SK-N-MC (cell line): ENCODE measurements around the gene INSL6.

ENCODE experiments used
- DNase-seq: peaks from one replicate; pipeline ENCODE4 v3.0.0-alpha.2; 2011; ENCODE audit warnings: low read depth, low spot score
- H3K27ac ChIP-seq: fragments of 200-600 bp; sonication (generic); 2 replicates; pipeline ENCODE4 v1.5.1; 2016; ENCODE audit warnings: mixed run types
- H3K36me3 ChIP-seq: fragments of 200-600 bp; sonication (generic); 2 replicates; pipeline ENCODE4 v1.6.1; 2017; ENCODE audit warnings: antibody characterized with exemption, low read length, mixed read lengths; ENCODE audit not compliant: insufficient read depth
- H3K4me3 ChIP-seq: fragments of 200-600 bp; sonication (generic); 2 replicates; pipeline ENCODE4 v1.5.1; 2016
- H3K9ac ChIP-seq: fragments of 200-600 bp; sonication (generic); 2 replicates; pipeline ENCODE4 v1.8.0; 2017; ENCODE audit warnings: mixed run types, mixed read lengths; ENCODE audit not compliant: insufficient read length
- H3K9me3 ChIP-seq: fragments of 200-600 bp; sonication (generic); 2 replicates; pipeline ENCODE4 v1.6.1; 2017; ENCODE audit warnings: low read depth, mild to moderate bottlenecking, antibody characterized with exemption, low read length, moderate library complexity, mixed read lengths
- EZH2 ChIP-seq: fragments of 200-600 bp; sonication (generic); IDR thresholded peaks from one replicate; pipeline ENCODE4 v1.6.1; 2017; ENCODE audit warnings: antibody characterized with exemption
- FOXP2 ChIP-seq: optimal IDR thresholded peaks from 2 replicates; pipeline ENCODE3; 2011; ENCODE audit warnings: mild to moderate bottlenecking, moderate library complexity; ENCODE audit not compliant: insufficient read depth; ENCODE audit errors: extremely low read length, control extremely low read depth
- POLR2AphosphoS5 ChIP-seq: IDR thresholded peaks from 2 replicates; pipeline ENCODE4 v1.6.1; 2012; ENCODE audit warnings: mild to moderate bottlenecking, low read depth, low read length, borderline replicate concordance

The INSL6 gene, protein sequence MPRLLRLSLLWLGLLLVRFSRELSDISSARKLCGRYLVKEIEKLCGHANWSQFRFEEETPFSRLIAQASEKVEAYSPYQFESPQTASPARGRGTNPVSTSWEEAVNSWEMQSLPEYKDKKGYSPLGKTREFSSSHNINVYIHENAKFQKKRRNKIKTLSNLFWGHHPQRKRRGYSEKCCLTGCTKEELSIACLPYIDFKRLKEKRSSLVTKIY

DNA sequence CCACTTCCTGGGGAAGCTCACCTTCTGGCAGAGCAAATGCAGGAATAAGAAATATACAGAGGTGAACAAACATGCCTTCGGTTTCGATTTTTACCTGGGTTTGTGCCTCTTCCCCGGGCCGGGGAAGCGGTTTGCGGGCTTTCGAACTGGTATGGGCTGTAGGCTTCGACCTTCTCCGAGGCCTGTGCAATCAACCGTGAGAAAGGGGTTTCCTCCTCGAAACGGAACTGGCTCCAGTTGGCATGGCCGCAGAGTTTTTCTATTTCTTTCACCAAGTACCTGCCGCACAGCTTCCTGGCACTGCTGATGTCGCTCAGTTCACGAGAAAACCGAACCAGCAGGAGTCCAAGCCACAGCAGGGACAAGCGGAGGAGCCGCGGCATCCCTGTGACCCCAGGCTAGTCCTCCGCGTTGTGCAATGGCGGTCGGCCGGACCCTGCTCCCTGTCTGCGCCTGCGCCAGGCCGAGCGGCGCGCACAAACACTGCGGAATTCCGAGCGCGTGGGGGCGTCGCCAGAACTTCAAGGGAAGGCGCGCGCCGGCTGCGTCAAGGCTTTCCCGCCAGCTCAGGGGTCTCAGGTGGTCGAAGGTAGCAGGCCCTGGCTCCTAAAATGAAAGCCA, at the start of gene INSL6:
INSL6 (minus strand) TSS at position 420 of the 621 bp plus-strand sequence; CDS start at position 383, 37 bp downstream.
- TF ChIP-seq EZH2 (no peak), POLR2AphosphoS5 (no peak), FOXP2 (no peak)
- no peak for DNase-seq
- no peaks in the 10 kb centered on the region for H3K9me3 ChIP-seq
- no peak within 1 kb of the TSS for H3K27ac ChIP-seq
- no peak within 1 kb of the TSS for H3K4me3 ChIP-seq
- H3K9ac ChIP-seq, result no peak within 1 kb of the TSS
- no peaks in the 10 kb centered on the region for H3K36me3 ChIP-seq

DNA sequence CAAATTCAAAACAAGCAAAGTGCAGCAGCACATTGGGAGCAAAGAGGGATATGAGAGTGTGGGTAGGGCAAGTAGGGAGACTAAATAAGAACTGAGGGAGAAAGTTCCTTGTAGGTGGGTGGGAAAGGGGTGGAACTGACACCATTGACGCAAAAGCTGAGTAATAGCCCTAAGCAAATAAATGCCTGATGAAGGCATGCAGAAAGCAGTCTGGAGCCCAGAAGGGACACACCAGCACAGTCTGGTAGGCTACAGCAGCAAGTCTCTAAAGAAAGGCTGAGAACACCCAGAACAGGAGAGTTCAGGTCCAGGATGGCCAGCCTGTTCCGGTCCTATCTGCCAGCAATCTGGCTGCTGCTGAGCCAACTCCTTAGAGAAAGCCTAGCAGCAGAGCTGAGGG, 45.8 kb upstream of the INSL6 start, which contains the start of gene INSL4:
INSL4 (plus strand) TSS at position 208 of the 400 bp plus-strand sequence; CDS start at position 313, 105 bp downstream.
- Histone ChIP-seq H3K36me3 (no peaks in the 10 kb centered on the region), H3K9ac (no peak within 1 kb of the TSS), H3K9me3 (no peaks in the 10 kb centered on the region), H3K4me3 (no peak within 1 kb of the TSS), H3K27ac (no peak within 1 kb of the TSS)
- no peak for TF ChIP-seq POLR2AphosphoS5
- TF ChIP-seq FOXP2, result no peak
- no peak for TF ChIP-seq EZH2
- no peak for DNase-seq

DNA sequence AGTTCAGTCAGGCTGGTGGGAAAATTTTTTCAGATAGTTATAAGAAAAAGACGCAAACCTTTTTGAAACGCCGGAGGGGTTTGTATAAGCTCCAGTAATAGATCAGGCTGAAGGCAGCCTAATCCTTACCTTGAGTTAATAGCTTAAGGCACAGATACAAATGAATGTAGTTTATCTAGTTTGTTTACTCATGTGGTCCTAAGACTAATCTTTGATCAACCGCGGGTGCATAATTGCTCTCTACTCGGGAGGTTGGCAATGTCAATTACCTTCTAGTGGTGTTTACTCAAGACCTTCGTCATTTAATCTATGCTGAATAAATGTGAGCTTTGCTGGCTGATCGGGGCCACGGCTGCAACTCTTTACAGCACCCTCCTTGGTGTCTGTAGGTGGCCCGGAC, 45.1 kb upstream of the INSL6 start:
- no peak overlapping the region for H3K4me3 ChIP-seq
- TF ChIP-seq POLR2AphosphoS5 (no peak), FOXP2 (no peak), EZH2 (no peak)
- H3K9ac ChIP-seq, result no peak overlapping the region
- DNase-seq, result no peak
- H3K9me3 ChIP-seq, result no peaks in the 10 kb centered on the region
- H3K36me3 ChIP-seq, result no peaks in the 10 kb centered on the region
- H3K27ac ChIP-seq, result no peak overlapping the region

DNA sequence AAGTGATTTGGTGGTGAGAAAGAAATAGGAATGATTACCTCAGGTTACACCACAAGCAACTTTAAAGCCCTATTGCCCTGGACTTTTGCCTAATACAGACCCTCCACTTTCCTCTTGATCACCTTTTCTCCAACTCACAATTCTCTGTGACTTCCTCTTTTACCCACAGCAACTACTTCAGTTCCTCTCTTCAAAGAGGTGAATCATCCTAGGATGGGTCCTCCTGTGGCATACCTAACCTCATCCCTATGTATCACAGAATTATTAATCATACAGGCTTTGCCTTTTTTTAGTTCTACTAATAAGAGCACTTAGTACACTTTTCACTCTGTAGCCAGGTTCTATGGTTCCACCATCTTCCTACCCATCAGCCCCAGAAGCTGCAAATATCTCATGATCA, 19.6 kb upstream of the INSL6 start:
- Histone ChIP-seq H3K4me3 (no peak overlapping the region), H3K27ac (no peak overlapping the region), H3K36me3 (no peaks in the 10 kb centered on the region), H3K9me3 (no peaks in the 10 kb centered on the region), H3K9ac (no peak overlapping the region)
- no peak for DNase-seq
- TF ChIP-seq EZH2, result no peak
- no peak for TF ChIP-seq POLR2AphosphoS5

DNA sequence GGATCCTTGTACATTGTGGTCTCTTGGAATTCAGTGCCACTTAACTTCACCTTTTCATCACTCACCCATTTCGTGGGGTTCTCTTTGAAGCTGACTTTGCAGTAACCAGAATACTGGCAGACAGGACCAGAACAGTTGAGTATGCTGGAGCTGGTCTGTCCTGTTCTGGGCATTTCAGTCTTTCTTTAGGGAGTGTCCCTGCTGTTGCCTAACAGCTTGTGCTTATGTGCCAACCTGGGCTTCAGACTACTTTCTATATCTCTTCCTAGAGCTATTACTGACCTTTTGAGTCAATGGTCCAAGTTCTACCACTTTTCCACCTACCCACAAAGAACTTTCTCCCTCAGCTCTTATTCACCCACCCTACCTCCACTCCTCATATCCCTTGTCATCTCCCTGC, 10.0 kb upstream of the INSL6 start:
- Histone ChIP-seq H3K4me3 (no peak overlapping the region), H3K36me3 (no peaks in the 10 kb centered on the region), H3K9me3 (no peaks in the 10 kb centered on the region), H3K9ac (no peak overlapping the region), H3K27ac (no peak overlapping the region)
- DNase-seq, result no peak
- TF ChIP-seq POLR2AphosphoS5 (no peak), EZH2 (no peak)

DNA sequence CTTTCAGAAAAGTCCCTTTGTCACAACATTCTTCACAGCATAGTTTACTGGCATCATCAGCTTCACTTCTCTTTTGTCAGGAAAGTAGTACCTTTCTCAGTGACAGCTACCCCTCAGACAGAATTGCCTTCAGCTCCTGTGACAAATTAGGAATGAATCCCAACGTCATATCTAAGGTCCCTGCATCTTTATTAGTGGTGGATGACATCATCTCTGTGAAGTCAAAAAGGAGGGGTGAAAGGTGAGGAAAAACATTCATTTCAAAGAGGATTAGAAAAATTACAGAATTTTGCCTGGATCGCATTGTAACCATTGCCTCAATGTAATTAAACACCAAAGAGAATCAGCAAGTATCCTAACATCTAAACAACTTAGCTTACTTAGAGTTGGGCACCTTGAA, 7.9 kb upstream of the INSL6 start:
- Histone ChIP-seq H3K27ac (no peak overlapping the region), H3K9ac (no peak overlapping the region), H3K9me3 (no peaks in the 10 kb centered on the region), H3K36me3 (no peaks in the 10 kb centered on the region), H3K4me3 (no peak overlapping the region)
- DNase-seq, result no peak
- TF ChIP-seq POLR2AphosphoS5, result no peak

DNA sequence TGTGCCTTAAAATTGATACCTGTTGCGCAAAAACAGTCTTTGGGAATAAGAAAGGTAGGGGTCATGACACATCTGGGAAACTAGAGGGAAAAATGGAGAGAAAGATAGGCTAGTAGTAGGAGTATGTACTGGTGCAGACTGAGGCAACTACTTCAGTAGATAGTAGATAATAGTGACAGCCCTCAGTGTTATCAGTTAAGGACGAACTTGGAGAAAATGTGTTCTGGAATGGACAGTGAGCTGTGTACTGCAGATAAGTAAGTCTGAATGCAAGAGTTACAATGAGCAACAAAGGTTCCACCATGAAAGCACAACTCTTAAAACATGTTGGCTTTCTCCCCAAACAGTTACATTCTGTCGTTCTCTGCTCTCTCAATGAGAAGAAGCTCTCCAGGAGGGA, 6.5 kb upstream of the INSL6 start:
- H3K36me3 ChIP-seq, result no peaks in the 10 kb centered on the region
- DNase-seq, result no peak
- H3K9ac ChIP-seq, result no peak overlapping the region
- TF ChIP-seq FOXP2 (no peak), POLR2AphosphoS5 (no peak), EZH2 (no peak)
- no peak overlapping the region for H3K27ac ChIP-seq
- H3K9me3 ChIP-seq, result no peaks in the 10 kb centered on the region
- H3K4me3 ChIP-seq, result no peak overlapping the region

DNA sequence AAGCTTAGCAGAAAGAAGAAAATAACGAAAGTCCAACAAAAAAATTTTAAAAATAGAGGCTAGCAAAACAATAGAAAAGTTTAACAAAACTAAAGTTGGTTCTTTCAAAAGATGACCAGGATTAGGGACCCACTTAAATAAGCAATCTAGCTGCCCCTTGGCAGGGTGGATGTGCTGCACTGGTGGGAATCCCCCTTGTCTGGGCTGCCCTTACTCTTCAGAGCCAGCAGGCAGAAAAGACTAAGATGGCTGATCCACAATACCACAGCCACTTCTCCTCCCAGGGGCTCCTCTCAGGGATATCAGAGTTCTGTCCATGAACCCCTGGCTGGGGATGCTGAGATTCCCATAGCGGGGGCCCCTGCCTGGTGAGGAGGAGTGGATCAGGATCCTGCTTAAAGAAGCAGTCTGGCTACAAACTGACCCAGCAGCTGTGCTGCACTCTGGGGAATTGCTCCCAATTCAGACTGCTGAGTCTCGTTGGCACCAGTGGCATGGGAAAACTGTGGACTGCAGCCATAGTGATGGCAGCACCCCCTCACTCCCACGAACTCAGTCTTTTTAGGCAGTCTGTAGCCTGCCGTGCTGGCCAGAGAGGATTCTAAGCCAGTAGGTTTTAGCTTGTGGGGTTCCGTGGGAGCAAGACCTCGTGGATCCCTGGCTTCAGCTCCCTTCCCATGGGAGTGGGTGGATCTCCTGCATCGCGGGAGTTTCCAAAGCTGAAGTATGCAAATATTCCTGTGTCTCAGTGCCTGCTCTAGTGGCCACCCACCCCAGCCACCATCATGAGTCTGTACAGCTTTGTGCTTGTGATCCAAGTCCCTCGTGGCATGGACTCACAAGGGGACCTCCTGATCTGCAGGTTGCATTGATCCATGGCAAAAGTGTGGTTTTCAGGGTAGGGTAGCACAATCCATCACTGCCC, 2.9 kb upstream of the INSL6 start:
- TF ChIP-seq EZH2 (no peak), FOXP2 (no peak), POLR2AphosphoS5 (no peak)
- no peak overlapping the region for H3K4me3 ChIP-seq

More for the DNA sequence above, 2.9 kb upstream of the INSL6 start:
- H3K9ac ChIP-seq, result no peak overlapping the region
- no peaks in the 10 kb centered on the region for H3K9me3 ChIP-seq
- no peak for DNase-seq
- no peak overlapping the region for H3K27ac ChIP-seq
- no peaks in the 10 kb centered on the region for H3K36me3 ChIP-seq
